OCI-LY1 (cell line): ENCODE results near the gene MAP3K10.

Source experiments
- CTCF ChIP-seq: fragments of 200-600 bp; sonication (generic), shearing (Covaris generic); IDR thresholded peaks from 2 replicates; pipeline ENCODE4 v1.5.1; 2017; ENCODE audit warnings: mild to moderate bottlenecking, antibody characterized with exemption, low read length, moderate library complexity, mixed read lengths
- EZH2 ChIP-seq: fragments of 200-600 bp; sonication (generic), shearing (Covaris generic); IDR thresholded peaks from 2 replicates; pipeline ENCODE4 v1.8.0; 2017; ENCODE audit warnings: borderline replicate concordance, mixed run types, mild to moderate bottlenecking, antibody characterized with exemption, low read length, moderate library complexity, mixed read lengths

- TF ChIP-seq CTCF (no peak), EZH2 (no peak)
Observed at GRCh38 chr19:40224342-40225150, 33.3 kb downstream of the MAP3K10 start.
